HG03135 (cell line): Measurements from ENCODE around the gene BCL11B.

Source experiments
- ATAC-seq: cut with Tn5 transposase; IDR thresholded peaks from one replicate; pipeline ENCODE4 v1.9.1; 2021; ENCODE audit warnings: mild to moderate bottlenecking, moderate library complexity; ENCODE audit not compliant: unreplicated experiment

Gene BCL11B

DNA sequence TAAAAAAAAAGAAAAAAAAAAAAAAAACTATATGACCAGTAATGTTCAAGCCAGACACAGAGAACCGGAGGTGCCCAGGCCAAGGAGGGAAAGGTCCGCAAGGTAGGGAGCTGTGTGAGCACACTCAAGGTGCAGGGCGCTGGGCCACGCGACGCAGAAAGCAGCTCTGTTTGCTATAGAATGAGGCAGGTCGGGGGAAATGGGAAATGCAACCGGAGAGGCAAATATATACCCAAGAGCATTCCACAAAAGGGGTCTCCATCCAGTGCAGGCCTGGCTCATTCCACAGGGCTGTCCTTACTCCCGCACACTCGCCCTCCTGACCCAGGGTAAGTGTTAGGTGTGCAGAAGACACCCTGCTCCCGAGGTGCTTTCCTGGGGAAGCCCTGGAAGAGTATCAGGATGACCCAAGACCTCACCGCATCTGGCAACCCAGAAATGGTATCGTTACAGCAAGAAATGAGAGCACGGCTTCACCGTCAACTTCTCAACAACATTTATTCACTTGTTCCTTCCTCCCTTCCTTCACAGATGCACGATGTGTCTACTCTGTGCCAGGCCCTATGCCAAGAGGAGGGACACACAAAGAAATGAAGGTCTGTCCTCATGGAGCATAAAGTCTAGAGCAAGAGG is 86.4 kb downstream of the BCL11B start:
- ATAC-seq, result no peak

DNA sequence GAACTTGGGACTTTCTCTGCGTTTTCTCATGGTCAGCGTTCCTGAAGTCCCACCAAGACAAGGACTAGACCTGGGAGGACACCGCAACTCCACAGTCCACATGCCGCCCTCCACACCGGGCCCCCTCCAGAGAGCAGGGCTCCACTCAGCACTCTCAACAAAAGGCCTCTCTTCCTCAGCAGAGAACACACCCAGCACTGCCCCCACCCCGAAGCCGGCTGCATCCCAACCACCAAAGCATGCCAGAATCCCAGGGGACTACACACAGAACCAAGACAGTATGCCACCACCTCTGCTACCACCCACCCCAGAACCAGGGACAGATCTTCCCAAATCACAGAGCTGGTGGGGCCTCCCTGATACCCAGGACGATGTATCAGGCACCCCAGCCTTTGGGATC is 88.3 kb downstream of the BCL11B start:
- no peak for ATAC-seq

DNA sequence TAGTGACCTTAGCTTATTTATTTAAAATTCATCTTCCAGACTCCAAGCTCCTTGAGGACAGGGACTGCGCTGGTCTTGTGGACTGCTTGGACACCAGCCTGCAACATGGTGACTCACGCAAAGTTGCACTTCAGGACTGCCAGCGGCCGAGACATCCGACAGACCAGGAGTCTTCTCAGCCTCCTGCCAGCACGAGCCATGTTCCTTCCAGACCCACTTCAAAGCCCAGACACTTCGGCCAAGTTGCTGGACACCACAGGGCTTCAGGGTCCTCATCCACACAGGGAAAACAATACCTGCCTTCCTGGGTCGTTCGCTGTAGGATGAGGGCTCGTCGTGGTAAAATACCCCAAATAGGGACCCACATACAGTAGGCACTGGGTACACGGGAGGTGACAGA is 88.7 kb downstream of the BCL11B start:
- no peak for ATAC-seq

DNA sequence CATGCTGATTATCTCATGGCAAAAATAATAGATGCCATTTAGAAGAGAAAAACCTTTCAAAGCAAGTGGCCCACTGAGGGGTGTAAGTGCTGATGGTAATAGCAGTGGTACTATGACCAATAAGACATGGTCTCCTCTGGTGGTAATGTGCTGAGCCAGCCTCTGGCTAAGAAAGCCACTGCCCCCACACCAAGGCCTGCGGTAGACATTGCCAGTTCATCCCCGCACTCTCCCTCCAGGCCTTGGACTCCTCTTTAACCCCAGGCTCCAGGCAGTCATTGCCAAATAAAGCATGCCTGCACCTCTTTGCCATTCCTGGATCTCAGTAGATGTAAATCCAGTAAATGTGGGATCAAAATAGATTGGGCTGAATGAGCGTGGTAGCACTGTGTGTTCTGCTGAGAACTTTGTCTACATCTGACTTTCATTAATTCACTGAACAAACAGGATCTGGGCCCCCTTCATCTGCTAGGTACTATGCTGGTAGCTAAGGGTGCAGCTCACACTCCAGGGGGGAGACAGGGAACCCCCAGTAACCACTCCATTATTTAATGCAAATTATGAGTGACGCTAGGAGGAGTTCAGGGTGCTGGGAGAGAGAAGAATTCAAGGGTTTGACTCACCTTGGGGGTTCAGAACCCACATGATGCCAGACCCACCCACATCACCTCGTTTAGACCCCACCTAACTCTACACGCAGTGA is 89.3 kb downstream of the BCL11B start:
- no peak for ATAC-seq

DNA sequence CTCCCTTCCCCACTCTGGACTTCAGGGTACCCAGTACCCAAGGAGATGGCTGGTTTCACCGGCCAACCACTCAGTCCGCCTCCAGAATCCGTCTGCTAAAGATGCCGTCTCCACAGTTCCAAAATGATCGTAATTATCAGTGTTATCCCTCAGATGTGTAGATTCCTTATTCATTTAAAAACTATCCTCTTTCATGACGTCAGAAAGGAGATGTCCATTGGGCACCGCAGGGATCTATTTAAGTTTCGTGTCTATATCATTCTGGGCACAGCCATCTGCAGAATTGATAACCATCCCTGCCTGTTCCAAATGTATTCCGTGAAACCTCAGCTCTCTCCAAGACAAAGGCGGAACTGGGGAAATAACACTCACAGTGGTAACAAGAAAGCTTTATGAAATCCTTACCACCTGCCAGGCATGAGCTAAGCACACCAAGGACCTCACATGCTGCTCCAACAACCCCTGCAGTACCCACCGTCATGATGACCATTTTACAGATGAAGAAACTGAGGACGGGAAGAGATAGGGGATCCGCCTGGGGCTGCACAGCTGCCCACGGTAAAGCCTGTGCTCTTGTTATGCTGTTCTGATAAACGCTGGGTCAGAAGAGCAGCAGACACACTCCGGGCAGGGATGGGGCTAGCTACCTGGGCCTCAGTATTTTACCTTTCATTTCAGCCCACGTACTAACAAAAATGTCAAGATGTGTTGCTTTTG is 90.0 kb downstream of the BCL11B start:
- ATAC-seq, result no peak

DNA sequence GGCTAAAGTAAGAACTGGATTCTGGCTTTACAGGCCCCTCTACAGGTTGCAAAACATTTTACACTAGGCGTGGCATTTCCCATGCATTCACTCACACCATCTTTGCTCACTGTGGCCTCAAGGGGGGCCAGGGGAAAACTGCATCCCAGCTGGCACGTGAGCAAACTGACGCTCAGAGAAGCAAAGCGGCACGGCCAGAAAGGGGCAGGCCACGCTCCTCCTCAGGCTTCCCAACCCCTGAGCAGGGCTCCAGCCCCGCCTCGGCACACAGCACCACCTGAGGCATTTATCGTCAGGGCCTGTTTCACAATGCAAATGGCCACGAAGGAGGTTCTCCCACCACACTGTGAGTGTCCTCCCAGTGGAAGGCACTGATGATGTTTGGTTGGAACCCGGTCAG is 90.8 kb downstream of the BCL11B start:
- ATAC-seq, result no peak

DNA sequence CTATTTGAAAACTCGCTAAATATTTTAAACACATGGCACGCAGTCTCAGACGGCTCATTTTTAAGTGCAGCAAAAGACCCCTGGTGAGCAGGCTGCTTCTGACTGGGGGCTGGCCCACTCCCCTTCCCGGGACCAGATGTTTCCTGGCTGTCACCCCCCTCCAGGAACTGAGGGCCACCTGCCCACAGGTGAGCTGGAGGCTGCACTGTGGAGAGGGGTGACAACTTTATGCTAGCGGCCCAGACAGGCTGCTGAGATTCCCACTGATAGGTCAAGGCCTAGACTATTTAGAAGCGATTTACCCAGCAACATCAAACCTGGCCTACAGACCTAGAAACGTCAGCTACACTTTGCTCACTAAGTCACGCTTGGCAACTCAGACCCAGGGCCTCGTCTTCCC is 92.1 kb downstream of the BCL11B start:
- no peak for ATAC-seq

DNA sequence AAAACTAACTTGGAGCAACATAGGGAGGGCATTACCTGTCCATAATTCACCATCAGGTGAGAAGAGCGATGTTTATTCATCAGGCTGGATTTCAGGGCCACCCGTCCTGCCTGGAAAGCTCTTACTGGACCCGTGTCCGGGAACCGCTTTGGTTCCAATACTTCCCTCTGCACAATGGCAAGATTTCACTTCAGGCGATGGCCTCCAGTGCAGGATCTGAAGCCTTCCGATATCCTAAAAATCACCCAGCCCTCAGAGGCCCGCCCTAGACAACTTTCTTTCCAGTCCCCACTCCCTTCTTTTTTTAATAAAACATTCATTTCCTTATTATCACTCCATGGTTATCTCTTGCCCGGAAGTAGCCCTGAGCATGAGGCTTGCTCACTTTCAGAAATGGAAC is 92.5 kb downstream of the BCL11B start:
- ATAC-seq, result no peak

DNA sequence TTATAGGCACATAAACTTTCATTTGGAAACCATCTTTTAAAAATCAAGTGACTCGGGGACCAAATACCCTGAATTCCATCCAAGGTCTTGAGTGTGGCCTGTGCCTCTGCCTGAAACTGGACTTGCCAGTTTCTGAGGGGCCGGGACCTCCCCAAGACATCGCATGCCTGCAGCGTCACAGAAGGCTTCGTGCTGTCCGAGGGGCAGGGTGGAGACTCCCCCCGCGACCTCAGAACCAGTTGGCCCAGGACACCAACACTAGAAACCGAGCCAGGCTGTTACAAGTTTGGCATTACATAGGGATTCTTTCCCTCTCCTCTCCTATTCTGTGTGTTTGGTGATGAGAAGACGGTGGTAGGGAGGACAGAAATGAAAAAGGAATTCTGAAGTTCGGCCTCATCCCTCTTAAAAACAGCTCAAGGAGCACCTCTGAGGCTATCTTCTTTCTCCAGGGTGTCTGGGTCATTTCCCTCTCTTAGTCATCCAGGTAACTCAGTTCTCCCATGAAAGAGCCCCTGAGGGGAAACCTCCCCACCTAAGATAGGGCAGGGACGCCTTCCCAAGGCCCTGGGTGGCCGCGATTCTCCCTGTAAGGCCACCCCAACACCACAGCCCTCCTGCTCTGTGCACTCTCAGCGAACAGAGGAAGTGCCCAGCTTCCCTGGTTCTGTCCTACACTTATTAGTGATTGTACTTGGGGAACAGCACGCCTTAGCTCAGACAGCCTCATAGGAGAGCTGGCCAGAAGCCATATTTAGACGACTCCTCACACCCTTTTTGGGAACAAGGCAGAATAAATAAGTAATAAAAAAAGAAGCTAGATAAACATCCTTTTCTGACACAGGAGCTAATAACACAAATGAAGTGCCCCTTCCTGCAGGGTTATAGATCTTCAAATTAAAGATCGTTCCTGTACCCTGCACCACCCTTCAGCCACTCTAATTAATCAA is 93.8 kb downstream of the BCL11B start:
- ATAC-seq, result no peak

DNA sequence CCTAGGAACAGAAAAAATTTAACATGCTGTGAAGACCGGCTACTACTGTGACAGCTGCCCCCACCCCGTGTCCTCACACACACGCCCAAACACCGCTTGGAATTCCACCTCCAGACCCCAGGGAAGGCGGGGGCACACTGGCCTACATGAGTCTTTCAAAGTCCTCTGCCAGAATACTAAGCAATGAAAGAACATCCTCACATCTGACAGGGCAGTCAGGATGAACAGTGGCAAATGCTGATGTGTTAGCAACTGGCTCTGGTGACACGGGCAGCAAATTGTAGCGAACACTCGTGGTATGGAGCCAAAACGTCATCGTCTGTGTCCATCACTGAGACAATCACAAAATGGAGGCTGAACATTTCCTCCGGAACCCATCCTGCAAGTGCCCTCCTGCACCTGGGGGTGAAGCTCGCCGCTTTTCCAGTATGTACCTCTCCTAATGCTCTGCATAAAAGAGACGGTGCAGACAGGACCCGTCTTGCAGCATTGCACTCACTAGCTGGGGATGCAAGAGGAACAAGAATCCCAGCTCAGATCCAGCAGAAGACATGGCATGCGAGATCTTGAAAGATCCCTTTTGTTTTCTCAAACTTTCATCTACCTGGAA is 94.8 kb downstream of the BCL11B start:
- ATAC-seq, result no peak

DNA sequence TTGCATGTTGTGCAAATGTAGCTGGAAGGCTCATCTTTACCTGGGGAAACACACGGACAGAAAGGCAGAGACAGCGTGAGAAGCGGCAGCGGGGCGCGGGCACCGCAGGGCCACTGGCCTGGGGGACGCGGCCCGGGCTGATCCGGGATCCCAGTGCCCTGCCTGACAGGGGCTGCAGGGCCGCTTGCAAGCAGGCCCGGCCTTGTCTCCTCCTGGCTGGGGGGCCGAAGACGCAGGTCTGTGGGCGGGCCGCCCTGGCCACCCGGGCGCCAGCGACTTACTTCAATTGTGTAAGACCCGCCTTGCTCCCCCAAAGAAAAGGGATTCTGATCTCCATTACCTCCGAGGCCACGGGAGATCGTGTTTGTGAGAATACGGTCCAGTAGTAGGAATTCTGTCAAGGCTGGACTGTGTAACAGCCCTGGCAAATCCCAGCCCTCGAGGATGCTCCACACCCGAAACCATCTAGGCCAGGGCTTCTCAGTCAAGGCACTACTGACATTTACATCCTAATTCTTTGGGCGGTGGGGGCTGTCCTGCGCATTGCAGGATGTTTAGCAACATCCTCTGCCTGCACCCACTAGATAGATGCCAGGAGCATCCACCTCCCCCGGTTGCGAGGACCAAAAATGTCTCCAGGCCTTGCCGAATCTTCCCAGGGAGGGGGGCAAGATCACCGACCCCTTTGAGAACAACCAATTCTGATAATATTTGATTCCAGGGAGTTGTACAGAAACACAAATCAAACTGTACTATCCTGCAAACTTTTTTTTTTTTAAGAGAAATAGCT is 95.6 kb downstream of the BCL11B start:
- no peak for ATAC-seq

DNA sequence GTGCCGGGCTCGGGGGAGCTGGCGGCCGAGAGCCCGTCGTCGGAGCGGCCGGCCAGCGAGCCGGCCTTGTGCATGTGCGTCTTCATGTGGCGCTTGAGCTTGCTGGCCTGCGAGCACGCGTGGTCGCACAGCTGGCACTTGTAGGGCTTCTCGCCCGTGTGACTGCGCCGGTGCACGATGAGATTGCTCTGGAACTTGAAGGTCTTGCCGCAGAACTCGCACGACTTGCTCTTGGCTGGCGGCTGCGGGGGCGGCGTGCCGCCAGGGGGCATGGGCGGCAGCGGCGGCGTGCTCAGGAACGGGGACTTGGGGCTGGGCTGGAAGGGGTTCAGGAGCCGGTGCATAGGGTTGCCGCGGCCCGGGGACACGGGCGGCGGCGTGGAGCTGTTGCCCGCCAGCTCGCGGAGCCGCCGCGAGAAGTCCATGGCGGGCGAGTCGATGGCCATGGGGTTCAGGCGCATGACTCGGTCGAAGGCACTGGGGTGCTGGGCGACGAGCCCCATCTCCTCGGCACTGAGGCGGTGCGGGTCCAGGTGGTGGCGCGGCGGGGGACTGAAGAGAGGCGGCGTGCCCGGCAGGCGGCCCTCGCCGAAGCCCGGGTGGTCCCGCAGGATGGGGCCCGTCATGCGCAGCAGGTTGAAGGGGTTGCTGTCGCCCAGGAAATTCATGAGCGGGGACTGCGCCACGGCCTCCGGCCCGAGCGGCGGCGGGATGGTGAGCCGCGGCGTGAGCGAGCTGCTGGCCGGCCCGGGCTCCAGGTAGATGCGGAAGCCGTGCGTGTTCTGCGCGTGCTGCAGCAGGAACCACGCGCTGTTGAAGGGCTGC is 96.5 kb downstream of the BCL11B start:
- ATAC-seq, result no peak

DNA sequence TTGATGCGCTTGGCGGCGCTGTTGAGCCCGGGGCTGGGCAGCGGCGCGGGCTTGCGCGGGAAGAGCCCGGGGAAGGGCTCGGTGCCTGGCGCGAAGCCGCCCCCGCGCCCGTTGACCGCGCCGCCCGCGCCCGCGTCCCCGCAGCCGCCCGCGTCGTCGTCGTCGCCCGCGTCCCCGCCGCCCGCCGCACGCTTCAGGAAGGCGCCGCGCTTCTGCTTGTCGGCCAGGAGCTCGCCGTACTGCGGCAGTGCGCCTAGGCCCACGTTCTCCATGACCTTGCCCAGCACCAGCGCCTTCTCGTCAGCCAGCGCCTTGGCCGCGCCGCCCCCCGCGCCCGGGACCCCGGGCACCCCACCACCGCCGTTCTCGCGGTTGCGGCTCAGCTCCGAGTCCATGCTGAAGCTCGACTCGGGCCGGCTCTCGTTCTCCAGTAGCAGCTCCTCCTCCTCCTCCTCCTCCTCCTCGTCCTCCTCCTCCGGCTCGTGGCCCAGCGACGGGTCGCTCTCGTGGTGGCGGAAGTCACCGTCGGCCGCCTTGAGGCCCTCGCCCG is 97.2 kb downstream of the BCL11B start:
- ATAC-seq, result no peak

DNA sequence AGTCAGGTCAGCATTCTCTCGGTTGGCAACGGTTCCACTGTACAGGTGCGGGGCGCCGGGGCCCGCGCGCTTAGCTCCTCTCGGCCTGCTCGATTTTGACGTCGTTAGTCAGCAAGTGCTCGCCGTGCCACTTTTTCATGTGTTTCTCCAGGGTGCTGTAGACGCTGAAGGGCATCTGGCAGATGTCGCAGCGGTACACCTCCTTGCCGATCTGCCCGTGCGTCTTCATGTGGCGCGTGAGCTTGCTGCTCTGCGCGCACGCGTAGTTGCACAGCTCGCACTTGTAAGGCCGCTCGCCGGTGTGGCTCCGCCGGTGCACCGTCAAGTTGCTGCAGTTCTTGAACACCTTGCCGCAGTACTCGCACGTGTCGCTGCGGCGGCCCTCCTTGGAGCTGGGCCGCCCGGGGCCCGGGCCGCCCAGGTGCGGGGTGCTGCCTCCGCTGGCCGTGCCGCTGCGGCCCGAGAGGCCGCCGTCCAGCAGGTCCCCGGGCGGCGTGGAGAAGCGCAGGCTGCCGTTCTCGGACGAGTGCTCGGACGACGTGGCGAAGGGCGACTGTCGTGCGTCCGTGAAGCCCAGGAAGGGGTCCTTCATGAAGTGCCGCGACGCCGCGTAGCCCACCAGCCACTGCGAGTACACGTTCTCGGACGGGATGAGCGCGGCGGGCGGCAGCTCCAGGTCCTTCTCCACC is 97.8 kb downstream of the BCL11B start:
- ATAC-seq, result no peak

DNA sequence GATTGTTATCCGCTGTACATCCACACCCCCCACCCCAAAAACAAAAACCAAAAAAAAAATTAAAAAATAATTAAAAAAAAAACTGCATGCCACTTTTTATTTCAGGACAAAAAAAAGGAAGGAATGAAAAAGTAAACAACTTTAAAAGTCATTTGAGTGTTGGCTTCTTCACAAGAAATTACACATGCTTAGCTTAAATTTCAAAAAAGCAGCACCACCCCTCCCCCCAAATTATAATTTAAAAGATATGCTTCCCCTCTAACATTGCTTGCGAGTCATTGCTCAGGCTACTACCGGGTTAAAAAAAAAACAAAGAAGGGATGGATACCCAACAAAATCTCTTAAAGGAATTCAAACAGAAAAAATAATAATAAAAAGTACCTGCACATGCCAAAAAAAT is 98.5 kb downstream of the BCL11B start:
- no peak for ATAC-seq

DNA sequence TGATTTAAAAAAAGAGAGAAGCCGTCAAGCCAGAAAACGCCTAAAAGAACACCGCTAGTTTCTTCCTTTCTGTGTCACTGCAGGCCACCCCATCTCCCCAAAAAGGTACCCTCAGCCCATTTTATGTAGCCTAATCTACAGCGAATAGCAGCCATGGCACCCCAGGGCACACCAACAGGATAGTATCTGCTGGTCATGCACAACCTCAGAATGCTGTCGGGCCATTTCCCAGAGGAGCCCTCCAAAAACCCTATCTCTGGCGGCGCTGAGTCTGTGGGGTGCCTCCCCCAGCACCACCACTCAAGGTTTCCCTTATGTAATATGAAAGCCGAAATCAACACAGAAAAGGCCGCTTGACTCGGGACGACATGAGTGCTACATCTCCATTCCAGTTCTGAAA is 98.9 kb downstream of the BCL11B start:
- ATAC-seq, result no peak

DNA sequence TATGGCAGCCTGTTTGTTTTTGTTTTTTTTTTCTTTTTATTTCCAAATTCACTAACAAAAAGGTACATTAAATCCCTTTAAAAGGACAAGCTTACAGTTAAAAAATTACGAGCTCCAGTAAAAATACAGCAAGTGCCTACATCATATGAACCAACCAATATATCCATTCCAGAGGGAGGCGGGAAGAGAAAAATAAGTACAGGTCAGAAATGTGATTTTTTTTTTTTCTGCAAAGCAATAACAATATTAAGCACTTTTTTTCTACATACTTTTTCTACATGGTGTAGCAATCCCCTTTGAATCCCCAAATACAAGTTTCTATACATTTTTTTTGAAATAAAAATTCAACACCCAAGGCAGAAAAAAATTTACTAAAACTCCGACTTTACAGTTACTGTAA is 100.6 kb downstream of the BCL11B start:
- ATAC-seq, result no peak

DNA sequence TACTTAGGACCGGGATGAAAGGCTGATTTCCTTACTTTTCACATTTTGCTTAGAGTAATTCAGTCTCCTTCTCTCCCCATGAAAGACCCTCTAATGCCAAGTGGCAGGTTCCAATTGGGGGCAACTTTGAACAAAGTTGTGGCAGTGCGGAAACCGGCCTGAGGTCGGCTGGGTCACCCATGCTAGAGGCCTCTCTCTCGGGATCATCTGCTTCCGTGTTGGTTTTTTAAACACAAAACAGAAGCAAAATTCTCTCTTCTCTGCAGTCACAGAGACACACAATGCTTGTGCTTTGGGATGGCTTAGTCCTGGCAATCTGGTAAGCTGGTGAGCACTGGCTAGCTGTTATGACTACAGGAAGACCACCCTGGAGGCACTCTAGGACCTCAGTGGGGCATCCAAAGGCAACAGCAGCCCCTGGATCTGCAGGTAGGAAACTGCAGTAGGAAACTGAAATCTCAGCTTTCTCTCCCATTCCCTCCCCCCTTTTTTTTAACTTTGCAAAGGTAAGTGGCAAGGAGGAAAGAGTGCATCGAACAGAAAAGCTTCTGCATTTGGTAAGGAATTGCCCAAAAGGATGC is 102.1 kb downstream of the BCL11B start:
- ATAC-seq, result no peak
